Left ventricle myocardium inferior (tissue), 1 donor: Measurements from ENCODE around the gene CHGA. TPM values are rescaled to one million over a fixed set of nuclear protein-coding genes. Genes with fewer than 3 reads are reported as not detected.

ENCODE experiments used
- DNase-seq: peaks from one replicate; pipeline ENCODE4 v3.0.0-alpha.2; 2020
- H3K27ac ChIP-seq: fragments of 200-600 bp; replicated peaks from 2 replicates; pipeline ENCODE4 v1.8.0; 2021
- H3K27me3 ChIP-seq: fragments of 200-600 bp; 2 replicates; pipeline ENCODE4 v1.8.0; 2021; ENCODE audit warnings: low read depth
- H3K36me3 ChIP-seq: fragments of 200-600 bp; 2 replicates; pipeline ENCODE4 v1.8.0; 2021
- H3K4me1 ChIP-seq: fragments of 200-600 bp; 2 replicates; pipeline ENCODE4 v1.8.0; 2021
- H3K4me3 ChIP-seq: fragments of 200-600 bp; 2 replicates; pipeline ENCODE4 v1.8.0; 2021; ENCODE audit warnings: mild to moderate bottlenecking, moderate library complexity
- H3K9me3 ChIP-seq: fragments of 200-600 bp; replicated peaks from 2 replicates; pipeline ENCODE4 v1.8.0; 2021
- intact Hi-C: fragments of 100-400 bp; cut with micrococcal nuclease; formaldehyde crosslinking; loops from one replicate; pipeline ENCODE4 v1.11.0; 2022
- total RNA-seq: library from RNA; stranded (reverse); fragmentation: NEBNext Ultra II Directional; extraction: Animal tissue kit (Norgen Biotek cat#: 25700); gene quantifications from one replicate; pipeline ENCODE4 v1.2.1, GENCODE V29; 2021
- TF ChIP-seq, protein P1 (sequence below): fragments of 200-600 bp; IDR thresholded peaks from 2 replicates; pipeline ENCODE4 v1.8.0; 2021; ENCODE audit warnings: antibody characterized with exemption, mild to moderate bottlenecking, borderline replicate concordance
- donor health status: DM: no; HTN: yes; CAD: no; lungs with severe emphysema.

The CHGA gene
- total RNA-seq, 1 donor from 2014 or later = not detected

DNA sequence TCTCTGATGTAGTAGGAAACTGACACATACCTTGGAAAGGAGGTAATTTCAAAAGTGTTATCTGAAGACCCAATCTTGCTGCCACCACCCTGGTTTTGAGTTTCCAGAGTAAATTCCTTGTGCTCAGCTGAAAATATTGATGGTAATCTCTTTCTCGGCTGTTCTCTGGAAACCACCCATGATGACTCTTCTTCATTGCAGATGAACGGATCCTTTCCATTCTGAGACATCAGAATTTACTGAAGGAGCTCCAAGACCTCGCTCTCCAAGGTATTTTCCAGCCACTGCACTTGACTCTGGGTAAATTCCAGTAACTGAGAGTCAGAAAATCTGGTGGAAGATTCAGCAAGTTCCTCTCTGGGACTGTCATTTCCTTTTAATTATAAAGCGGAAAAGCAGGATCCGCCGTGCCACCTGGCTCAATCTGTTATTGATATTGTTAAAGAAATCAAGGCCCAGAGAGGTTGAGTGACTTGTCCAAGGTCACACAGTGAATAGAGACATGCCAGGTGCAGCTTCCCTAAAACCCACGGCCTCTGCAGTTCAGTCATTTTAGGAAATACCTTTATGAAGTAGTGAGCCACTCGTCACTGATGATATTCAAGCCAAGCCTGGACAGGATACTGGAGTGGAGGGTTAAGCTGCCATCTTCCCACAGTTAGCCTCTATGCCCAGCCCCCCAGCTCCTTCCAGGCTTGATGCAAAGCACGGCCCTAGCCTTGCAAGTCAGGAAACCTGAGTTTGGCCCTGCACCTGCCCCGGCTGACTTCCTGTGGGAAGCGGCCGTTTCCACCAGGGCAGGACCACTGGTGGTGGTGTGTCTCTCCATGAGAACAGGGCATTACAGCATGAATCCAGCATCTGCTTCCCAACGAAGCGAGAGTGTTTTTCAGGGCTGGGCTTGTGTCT lies 4.7 kb downstream of the CHGA start:
- no peaks in the 10 kb centered on the region for H3K9me3 ChIP-seq
- DNase-seq = no peak
- peaks cover 34% of the 10 kb centered on the region for H3K27me3 ChIP-seq
- H3K4me3 ChIP-seq = no peak overlapping the region
- no peaks in the 10 kb centered on the region for H3K36me3 ChIP-seq
- intact Hi-C loops = no loop called here
- H3K4me1 ChIP-seq = peaks cover 7% of the 10 kb centered on the region
- TF ChIP-seq, protein P1, sequence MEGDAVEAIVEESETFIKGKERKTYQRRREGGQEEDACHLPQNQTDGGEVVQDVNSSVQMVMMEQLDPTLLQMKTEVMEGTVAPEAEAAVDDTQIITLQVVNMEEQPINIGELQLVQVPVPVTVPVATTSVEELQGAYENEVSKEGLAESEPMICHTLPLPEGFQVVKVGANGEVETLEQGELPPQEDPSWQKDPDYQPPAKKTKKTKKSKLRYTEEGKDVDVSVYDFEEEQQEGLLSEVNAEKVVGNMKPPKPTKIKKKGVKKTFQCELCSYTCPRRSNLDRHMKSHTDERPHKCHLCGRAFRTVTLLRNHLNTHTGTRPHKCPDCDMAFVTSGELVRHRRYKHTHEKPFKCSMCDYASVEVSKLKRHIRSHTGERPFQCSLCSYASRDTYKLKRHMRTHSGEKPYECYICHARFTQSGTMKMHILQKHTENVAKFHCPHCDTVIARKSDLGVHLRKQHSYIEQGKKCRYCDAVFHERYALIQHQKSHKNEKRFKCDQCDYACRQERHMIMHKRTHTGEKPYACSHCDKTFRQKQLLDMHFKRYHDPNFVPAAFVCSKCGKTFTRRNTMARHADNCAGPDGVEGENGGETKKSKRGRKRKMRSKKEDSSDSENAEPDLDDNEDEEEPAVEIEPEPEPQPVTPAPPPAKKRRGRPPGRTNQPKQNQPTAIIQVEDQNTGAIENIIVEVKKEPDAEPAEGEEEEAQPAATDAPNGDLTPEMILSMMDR = no peak
- no peak overlapping the region for H3K27ac ChIP-seq

DNA sequence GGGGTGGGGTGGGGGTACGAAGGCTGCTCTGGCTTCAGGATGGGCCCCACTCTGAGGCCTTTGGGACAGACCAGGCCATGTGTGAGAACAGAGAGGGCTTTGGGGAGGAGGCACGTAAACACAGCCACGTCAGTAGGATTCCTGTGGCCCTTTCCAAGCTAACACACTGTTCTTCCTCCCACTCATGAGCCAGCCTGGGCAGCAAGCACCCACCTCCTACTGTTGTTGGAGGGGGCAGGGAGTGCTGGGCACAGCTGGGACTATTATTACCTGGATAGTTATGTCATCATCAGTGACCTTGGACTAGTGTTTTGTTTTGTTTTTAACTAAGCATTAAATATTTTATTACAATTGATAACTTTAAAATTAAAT lies 5.3 kb downstream of the CHGA start:
- H3K27ac ChIP-seq = no peak overlapping the region
- no peak for DNase-seq
- no peaks in the 10 kb centered on the region for H3K9me3 ChIP-seq
- peaks cover 27% of the 10 kb centered on the region for H3K27me3 ChIP-seq
- H3K4me1 ChIP-seq = peaks cover 3% of the 10 kb centered on the region
- intact Hi-C loops = no loop called here
- H3K4me3 ChIP-seq = no peak overlapping the region
- TF ChIP-seq, protein P1 = no peak
- no peaks in the 10 kb centered on the region for H3K36me3 ChIP-seq

DNA sequence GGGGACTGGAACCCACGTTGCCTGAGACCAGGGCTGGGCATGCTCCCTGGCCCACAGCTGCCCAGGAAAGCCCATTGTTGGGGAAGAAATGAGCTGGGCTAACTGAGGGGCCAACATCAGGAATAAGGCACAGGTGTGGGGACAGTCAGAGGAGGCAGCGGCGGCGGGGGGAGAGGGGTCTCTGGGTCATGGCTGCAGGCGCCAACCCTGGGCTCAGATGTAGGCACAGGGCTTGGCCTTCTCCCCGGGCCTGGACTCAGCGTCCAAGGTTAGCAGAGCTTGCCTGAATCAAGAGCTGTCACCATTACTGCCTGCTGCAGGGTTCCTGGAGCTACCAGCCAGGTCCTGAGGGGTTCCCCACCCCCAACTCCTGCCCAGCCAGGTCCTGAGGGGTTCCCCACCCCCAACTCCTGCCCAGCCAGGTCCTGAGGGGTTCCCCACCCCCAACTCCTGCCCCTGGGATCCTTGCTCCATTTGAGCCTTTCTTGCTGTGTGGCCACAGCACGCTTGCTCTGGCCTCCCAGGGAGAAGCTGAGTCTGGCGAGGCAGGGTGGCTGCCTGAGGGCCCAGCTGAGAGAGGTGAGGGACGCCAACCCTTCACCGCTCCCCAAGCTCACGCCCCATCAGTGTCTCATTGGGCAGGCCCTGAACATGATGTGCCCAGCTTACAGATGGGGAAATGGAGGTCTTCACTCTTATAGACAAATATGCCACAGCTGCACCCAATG lies 6.2 kb downstream of the CHGA start:
- intact Hi-C loops = no loop called here
- Histone ChIP-seq H3K27me3 (peaks cover 18% of the 10 kb centered on the region), H3K36me3 (no peaks in the 10 kb centered on the region), H3K27ac (no peak overlapping the region), H3K9me3 (no peaks in the 10 kb centered on the region), H3K4me1 (no peaks in the 10 kb centered on the region), H3K4me3 (no peak overlapping the region)
- DNase-seq = no peak
- TF ChIP-seq, protein P1 = no peak

GRCh38 chr14:92929689-92930608 lies 7.0 kb downstream of the CHGA start:
- DNase-seq = no peak
- peaks cover 10% of the 10 kb centered on the region for H3K27me3 ChIP-seq
- H3K4me3 ChIP-seq = no peak overlapping the region
- no peaks in the 10 kb centered on the region for H3K36me3 ChIP-seq
- intact Hi-C loops = no loop called here
- no peak overlapping the region for H3K27ac ChIP-seq
- H3K9me3 ChIP-seq = no peaks in the 10 kb centered on the region
- H3K4me1 ChIP-seq = no peaks in the 10 kb centered on the region
- TF ChIP-seq, protein P1 = no peak
